ENCODE measurements around the gene ANKRD24.
"Not testable (repeated sequence)": the region's sequence is repeated elsewhere in the genome, so short reads cannot be mapped to it uniquely, and the experiment has no call there.

Gene ANKRD24

DNA sequence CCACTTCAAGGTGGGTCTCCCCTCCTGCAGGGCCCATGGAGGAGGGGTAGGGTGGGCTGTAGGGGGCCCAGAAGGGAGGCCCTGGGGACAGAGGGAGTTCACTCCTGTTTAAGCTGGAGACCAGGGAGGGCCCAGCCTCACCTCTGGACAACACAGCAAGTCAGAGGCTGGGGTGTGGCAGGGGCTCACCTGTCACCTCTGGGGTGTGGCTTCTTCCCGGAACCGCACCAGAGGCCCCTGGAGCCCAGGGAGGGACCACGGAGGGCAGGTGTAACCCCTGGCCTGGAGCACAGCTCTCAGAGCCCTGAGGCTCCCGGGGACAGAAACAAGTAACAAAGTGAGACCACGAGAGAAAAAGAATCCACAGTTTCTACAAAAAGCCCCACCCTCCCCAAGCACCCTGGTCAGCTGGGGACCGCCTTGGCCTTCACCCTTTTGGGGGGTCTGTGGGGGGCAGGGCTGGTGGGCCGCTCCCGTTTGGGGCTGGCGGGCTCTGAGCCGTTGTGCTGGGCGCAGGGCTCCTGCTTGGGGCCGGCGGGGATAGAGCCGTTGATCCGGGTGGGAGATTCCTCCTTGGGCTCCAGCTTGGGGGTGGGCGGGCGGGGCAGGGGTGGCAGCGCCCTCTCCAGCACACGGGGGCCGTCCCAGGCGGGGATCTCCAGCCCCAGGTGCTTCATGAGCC is 8.1 kb upstream of the ANKRD24 start:
- no peak for DNase-seq

DNA sequence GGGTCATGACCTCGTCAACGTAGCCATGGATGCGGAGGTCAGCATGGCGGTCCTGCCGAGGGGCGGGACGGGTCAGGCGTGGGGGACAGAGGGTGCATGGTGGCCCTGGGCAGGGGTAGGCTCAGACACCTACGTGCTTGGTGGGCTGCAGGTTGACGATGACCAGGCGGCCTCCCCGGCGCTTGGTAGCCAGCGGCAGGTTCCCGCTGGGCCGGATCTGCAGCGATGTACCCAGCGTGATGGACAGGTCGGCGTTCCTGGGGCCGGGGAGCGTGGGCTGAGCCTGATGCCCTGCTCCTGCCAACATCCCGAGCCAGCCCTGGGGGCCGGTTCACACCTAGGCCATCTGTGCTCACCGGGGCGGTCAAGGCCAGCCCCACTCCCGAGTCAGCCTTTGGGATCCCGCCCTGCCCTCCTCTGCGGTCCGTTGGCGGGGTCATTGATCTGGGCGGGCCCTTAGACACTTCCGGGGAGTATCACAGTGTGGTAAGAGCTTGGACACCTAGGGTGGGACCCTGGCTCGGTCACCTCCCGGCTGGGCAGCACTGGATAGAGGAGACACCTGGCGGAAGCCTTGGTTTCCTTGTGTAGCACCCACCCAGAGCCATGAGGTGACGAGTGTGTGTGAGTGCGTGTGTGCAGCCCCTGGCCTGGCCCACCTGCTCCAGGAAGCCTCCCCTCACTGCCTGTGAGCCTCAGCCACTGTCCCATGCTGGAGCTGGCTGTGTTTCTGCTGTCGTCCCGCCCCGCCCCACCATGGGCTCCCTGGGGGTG is 7.4 kb upstream of the ANKRD24 start:
- no peak for DNase-seq

DNA sequence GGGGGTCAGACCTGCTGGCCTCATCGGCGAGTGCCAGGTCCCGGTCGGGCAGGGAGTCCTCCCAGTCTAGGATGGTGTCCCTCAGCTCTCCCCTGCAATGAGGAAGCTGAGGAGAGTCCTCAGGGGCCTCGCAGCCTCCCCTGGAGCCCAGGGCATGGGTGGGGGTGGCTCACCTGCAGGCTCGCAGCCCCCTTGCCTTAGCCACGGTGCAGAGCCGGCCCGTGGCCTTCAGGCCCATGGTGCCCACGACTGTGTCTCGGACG is 6.9 kb upstream of the ANKRD24 start:
- DNase-seq = no peak

GRCh38 chr19:4177146-4177545 is 5.3 kb upstream of the ANKRD24 start:
- DNase-seq = no peak

- no peak for DNase-seq
These were observed 3.5 kb upstream of the ANKRD24 start for GRCh38 chr19:4178990-4179389.

DNA sequence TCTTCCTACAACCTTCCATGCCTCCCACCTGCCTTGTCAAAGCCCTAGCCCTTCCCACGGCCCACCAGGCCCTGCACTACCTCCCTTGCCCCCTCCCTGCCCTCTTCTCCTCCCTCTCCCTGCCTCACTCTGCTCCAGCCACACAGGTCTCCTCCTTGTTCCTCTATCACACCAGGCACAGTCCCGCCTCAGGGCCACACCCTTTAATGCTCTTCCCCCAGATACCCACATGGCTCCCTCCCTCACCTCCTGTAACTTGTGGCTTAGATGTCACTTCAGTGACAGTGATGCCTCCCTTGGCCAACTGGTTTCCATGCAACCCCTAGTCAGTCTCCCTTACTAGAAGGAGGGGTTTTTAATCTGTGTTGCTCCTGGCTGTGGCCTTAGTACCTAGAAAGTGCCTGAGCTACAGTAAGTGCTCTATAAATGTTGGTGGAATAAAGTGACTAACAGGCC is 1.4 kb upstream of the ANKRD24 start:
- DNase-seq = no peak

- no peak for DNase-seq
These were observed 1.7 kb downstream of the ANKRD24 start for GRCh38 chr19:4183967-4184717.

DNA sequence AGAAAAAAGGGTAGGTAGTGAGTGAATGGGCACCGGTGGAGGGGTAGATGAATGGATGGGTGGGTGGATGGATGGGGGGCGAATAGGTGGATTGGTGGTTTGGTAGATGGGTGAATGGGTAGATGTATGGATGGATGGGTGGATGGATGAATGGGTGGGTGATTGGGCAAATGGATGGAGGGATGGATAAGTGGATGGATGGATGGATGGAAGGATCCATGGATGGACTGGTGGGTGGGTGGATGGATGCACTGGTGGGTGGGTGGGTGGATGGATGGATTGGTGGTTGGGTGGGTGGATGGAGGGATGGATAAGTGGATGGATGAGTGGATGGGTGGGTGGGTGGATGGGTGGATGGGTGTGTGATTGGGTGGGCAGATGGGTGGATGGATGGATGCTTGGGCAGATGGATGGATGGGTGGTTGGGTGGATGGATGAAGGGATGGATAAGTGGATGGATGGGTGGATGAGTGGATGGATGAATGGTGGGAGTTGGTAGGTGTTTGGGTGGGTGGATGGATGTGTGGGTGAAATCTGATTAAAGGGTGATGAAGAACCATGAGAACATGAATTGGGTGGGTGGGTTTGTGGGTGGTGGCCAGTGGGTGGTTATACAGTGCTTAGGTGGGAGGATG is 2.3 kb downstream of the ANKRD24 start:
- no peak for DNase-seq

DNA sequence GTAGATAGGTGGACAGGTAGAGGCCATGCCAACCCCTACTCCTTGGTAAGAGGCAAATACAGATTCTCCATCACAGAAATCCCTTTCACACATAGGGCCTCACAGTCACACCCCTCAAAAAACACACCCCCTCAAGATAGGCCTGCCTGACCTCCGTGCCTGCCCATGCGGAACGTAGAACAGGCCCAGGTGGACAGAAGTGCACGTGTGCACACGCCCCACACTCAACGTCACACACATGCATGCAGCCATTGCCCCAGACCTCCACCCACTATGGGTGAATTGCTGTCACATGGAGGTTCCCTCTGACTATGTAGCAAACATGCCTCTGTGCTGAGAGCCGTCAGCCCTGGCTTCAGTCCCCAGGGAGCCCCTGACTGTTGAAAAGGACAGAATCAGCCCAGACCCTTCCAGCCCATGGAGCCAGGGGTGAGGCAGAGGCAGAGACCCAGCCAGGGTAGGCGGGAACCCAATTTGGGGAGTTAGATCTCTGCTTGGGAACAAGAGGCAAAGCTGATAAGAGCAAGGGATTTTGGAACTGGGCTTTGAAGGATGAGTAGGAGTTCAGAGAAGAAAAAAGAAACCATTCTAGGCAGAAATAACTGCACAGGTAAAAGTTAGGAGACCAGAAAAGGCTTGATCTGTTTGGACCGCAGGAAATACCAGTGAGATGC is 3.1 kb downstream of the ANKRD24 start:
- DNase-seq = no peak

DNA sequence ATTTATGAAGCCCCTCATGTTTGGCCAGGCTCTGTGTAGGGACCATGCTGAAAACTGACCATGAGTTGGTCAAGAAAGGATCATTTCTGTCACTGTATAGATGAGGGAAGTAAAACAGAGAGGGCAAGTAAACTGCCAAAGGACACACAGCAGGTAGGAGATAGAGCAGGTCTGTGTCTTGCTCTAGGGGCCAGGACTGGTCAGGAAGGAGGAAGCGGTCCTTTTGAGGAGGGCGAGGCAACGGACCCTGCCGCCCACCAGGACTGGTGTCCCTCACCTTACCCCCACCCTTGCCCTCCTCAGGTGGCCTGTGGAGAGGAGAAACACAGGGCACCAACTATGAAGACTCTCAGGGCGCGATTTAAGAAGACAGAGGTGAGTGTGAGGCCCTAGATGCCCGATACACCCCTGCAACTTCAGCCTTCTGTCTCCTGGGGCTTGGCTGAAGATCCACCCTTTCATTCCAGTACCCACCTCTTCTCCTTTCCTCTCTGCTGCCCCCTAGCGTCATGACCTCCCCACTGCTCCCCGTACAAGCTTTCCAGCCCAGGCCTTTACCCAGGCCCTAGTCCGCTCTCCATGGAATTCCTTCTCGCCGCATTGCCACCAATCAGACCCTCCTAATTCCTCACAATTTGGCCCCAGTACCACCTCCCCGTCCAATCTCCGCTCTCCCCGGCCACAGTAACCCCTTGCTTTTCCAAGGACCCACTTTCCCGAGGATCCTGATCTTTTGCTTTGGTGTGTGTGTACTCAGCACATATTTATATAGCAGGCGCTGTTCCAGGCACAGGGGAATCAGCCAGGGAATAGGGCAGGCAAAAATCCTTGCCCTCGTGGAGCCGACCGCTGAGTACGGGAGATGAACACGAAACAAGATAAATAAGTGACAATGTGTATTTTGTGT is 3.9 kb downstream of the ANKRD24 start:
- no peak for DNase-seq

DNA sequence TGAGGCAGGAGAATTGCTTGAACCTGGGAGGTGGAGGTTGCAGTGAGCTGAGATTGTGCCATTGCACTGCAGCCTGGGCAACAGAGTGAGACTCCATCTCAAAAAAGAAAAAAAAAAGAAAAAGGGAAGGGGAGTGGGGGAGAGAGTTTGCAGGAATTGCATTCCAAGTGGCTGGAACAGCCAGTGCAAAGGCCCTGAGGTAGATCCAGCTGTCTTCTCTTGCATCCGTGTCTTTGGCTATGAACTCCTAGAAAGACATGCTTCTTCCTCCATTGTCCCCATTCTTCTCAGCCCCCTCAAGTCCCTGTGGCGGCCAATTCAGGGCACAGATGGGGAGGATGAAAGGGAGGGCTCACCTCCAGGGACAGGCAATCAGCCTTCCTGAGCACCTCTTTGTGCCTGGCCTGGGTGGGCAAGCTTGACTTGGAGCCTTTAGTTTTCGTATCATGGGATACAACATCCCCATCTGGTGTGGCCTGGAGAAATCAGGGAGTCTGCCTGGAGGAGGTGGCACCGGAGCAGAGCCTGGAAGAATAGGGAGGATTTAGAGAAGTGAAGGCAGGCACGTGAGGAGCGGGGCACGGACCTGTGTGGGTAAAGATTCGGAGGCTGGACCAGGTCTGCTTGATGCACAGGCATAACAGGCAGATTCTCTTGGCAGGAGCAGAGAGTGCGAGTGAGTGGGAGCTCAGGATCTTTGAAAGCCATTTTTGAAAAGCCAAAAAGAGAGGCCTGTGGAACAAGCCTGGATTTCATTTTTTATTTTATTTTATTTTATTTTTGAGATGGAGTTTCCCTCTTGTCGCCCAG is 5.0 kb downstream of the ANKRD24 start:
- no peak for DNase-seq

GRCh38 chr19:4189641-4190040 is 7.2 kb downstream of the ANKRD24 start:
- DNase-seq = no peak

DNA sequence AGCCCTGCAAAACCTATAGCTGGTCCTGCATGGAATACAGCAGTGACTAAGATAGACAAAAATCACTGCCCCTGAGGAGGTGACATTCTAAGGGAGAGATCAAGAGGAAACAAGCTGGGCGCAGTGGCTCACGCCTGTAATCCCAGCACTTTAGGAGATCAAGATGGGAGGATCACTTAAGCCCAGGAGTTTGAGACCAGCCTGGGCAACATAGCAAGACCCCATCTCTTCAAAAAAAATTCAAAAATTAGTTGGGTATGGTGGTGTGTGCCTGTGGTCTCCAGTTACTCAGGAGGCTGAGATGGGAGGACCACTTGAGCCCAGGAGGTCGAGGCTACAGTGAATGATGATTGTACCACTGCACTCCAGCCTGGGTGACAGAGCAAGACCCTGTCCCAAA is 10.0 kb downstream of the ANKRD24 start:
- DNase-seq = not testable (repeated sequence)

GRCh38 chr19:4194353-4194752 is 11.9 kb downstream of the ANKRD24 start:
- no peak for DNase-seq

DNA sequence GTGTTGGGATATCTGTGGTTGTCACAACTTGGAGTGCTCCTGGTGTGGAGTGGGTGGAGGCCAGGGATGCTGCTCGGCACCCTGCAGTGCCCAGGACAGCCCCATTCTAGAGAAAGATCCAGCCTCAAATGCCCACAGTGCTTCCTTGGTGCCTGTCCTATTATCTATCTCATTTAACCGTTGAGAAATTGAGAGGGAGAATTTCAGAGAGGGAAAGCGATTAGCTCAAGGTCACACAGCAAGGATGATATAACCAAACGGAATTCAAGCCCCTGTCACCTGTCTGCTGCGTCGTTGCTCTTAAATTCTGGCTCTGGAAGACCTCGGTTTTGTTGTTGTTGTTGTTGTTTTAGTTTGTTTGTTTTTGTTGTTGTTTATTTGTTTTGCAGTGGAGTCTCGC is 13.5 kb downstream of the ANKRD24 start:
- DNase-seq = no peak

DNA sequence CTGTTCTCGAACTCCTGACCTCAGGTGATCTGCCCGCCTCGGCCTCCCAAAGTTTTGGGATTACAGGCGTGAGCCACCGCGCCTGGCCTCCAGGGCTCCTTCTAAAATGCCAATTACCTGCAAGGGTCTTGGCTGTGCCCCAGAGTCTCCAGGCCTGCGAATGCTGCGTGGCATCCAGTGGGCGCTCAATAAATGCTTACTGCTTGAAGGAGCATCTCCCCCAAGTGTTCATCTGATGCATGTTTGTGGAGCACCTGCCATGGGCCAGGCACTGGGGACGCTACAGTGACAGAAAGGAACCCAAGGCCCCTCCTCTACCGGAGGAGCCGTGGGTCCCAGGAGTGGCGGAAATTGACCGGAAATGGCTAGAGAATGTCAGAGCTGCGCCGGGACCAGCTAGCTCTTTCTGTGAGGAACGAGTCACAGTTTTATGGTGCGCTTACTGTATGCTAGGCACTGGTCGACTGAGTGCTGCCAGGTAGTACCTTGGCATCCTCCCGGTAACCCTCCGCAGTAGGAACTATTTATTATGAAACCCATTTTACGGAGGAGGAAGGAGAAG is 14.2 kb downstream of the ANKRD24 start:
- DNase-seq = no peak

DNA sequence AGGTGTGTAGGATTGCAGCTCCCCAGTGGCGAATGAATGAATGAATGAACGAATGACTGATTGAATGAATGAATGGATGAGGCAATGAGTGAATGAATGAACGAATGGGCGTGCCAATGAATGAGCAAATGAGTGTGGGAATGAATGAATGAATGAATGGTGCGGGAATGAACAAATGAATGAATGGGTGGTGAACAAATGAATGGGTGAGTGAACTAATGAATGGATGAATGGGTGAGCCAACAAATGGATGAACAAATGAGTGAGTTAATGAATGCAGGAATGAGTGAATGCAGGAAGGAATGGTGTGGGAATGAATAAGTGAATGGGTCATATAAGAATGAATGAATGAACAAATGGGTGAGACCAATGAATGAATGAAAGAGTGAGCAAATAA is 14.7 kb downstream of the ANKRD24 start:
- DNase-seq = no peak

DNA sequence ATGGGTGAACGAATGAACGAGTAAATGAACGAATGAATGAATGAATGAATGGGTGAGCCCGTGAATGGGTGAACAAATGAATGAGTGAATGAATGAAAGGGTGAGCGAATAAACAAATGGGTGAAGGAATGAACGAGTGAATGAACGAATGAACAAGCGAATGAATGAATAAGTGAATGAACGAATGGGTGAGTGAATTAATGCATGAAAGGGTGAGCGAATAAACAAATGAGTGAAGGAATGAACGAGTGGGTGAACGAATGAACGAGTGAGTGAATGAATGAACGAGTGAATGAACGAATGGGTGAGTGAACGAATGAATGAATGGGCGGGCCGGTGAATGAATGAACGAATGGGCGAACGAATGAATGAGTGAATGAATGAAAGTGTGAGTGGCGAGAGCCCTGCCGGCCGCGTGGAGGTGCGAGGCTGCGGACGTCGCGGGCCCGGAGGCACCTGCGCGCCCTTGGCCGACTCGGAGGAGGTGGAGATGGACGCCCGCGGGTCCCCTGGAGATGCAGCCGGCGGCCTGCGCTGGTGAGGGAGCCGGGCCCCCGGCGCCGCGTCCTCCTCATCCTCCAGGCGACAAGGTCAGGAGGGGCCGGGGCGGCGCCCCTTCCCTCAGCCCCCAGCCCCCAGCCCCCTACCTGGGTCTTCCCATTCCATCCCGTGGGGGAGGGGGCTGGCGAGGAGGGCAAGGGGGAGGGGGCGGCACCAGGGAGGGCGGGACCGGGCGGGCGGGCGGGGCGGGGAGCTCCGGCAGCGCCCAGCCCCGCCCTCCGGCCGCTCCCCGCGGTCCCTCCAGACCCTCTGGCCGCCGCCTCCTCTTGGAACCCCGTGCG is 15.4 kb downstream of the ANKRD24 start:
- DNase-seq = no peak

DNA sequence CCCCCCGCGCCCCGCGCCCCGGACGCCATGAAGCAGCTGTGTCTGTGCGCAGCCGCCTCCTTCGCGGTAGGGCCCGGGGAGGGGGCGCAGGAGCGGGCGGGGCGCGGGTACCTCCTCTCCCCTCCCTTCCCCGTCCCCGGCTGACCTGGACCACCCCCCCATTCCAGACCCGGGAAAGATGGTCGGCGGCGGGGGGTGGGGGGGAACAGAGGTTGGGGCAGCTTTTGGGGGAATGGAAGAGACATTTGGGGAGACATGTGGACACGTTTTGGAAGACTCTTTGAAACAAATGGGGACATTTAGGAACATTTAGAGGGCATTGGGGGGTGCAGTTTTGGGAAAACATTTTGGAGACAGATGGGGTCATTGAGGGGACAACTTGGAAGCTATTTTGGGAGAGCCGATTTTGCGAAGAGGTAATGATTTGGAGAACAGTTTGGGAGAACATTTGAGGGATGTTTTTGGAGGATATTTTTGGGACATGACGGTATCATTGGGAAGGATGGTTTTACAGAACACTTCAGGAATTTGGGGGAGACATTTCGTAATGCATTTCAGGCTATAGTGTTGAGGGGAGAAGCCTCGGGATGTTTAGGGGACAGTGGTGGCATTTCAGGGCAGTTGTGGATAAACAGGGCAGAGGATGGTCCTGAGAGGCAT is 16.1 kb downstream of the ANKRD24 start:
- DNase-seq = no peak

Measured in left hindlimb (tissue), 1 donor.